ENCODE measurements around the gene CAMK1D. TPM values are rescaled to one million over a fixed set of nuclear protein-coding genes. Genes with fewer than 3 reads are reported as not detected.

Gene CAMK1D
- total and polyA plus RNA-seq, 2 of the 4 experiments (the other 2 are of a cell fraction): 5.0 to 5.3 TPM

GRCh38 chr10:12406764-12407400 lies 57.5 kb downstream of the CAMK1D start:
- no peak overlapping the region for H4K8ac ChIP-seq (ENCODE audit: low read depth in 2 of 2, low read length in 2 of 2)
- ATAC-seq (ENCODE audit: low read depth): no peak
- H2BK15ac ChIP-seq (ENCODE audit: low read depth, low read length): no peak overlapping the region
- BruUV-seq (replicated peaks): no TSS peak
- H2AK9ac ChIP-seq (replicated peaks; ENCODE audit: low read depth, low read length, poor library complexity): no peak overlapping the region
- H3K36me3 ChIP-seq (ENCODE audit: control insufficient read depth, insufficient read depth, low read length): no peaks in the 10 kb centered on the region
- no peak overlapping the region for H4K5ac ChIP-seq (ENCODE audit: low read depth, low read length)
- no peak overlapping the region for H3K18ac ChIP-seq (ENCODE audit: low read depth, low read length)
- no peak overlapping the region for H3K23ac ChIP-seq (ENCODE audit: low read depth, low read length)
- no peaks in the 10 kb centered on the region for H3K79me1 ChIP-seq (ENCODE audit: low read depth in 1 of 2, low read length in 2 of 2)
- no peak for DNase-seq
- POLR2A ChIA-PET (ENCODE audit: unreplicated experiment): no interaction called here
- no peaks in the 10 kb centered on the region; the same call in 1 of the 2 replicates for H3K9me1 ChIP-seq (ENCODE audit: insufficient read depth, low read length)
- no peak overlapping the region for H3K4me3 ChIP-seq (ENCODE audit: insufficient read depth, low read depth, low read length)
- CTCF ChIA-PET: no interaction called here
- no peak overlapping the region for H2AFZ ChIP-seq (replicated peaks; ENCODE audit: low read length, poor library complexity)
- in situ Hi-C loops (cut with MboI; ENCODE audit: low sequenced_read_pairs): no loop called here
- intact Hi-C loops (cut with micrococcal nuclease): no loop called here
- H3K56ac ChIP-seq (ENCODE audit: extremely low read depth, insufficient read depth, low read length): no peak overlapping the region
- no peak overlapping the region for H3K4ac ChIP-seq (ENCODE audit: low read depth, low read length)
- no peak overlapping the region for H2BK20ac ChIP-seq (ENCODE audit: low read depth, low read length)
- no peaks in the 10 kb centered on the region for H3K27me3 ChIP-seq (ENCODE audit: control insufficient read depth, insufficient read depth, low read length)
- no peak overlapping the region for H2BK120ac ChIP-seq (ENCODE audit: low read depth, low read length)
- TF ChIP-seq MAZ (IDR thresholded peaks at IDR 0.05; ENCODE audit: borderline replicate concordance, low read depth, low read length) (no peak), CTCF (conservative IDR thresholded peaks at IDR 0.05; ENCODE audit: low read depth, low read length) (no peak), CHD1 (IDR thresholded peaks at IDR 0.05; ENCODE audit: low read depth, low read length) (no peak), CEBPB (IDR thresholded peaks at IDR 0.05; ENCODE audit: low read depth, low read length) (no peak), USF2 (IDR thresholded peaks at IDR 0.05; ENCODE audit: low read depth, low read length) (no peak), MAFK (IDR thresholded peaks at IDR 0.05; ENCODE audit: low read depth, low read length) (no peak), POLR2A (IDR thresholded peaks at IDR 0.05; ENCODE audit: low read depth, low read length) (no peak), FOS (IDR thresholded peaks at IDR 0.05; ENCODE audit: low read depth, low read length) (no peak), ELK1 (IDR thresholded peaks at IDR 0.05; ENCODE audit: borderline replicate concordance, low read depth, low read length) (no peak), MXI1 (IDR thresholded peaks at IDR 0.05; ENCODE audit: borderline replicate concordance, low read depth, low read length) (no peak), RCOR1 (IDR thresholded peaks at IDR 0.05; ENCODE audit: insufficient replicate concordance, low read length) (no peak), RAD21 (IDR thresholded peaks at IDR 0.05; ENCODE audit: low read length) (no peak), NFE2L2 (IDR thresholded peaks at IDR 0.05; ENCODE audit: low read depth, low read length) (no peak), RFX5 (IDR thresholded peaks at IDR 0.05; ENCODE audit: low read depth, low read length) (no peak), BHLHE40 (IDR thresholded peaks at IDR 0.05; ENCODE audit: low read depth, low read length) (no peak), SMC3 (IDR thresholded peaks at IDR 0.05; ENCODE audit: low read depth, low read length) (no peak)
- H4K91ac ChIP-seq (ENCODE audit: insufficient read depth, low read depth, low read length): no peak overlapping the region
- dilution Hi-C loops (cut with HindIII; ENCODE audit: low sequenced_read_pairs, unreplicated experiment): no loop called here
- H3K9me3 ChIP-seq (ENCODE audit: control insufficient read depth, insufficient read depth, low read length): no peaks in the 10 kb centered on the region
- no peak overlapping the region for H3K9ac ChIP-seq (ENCODE audit: low read depth, low read length)
- H2AK5ac ChIP-seq (ENCODE audit: low read depth, low read length): no peak overlapping the region
- H4K20me1 ChIP-seq (ENCODE audit: insufficient read depth, low read length): no peaks in the 10 kb centered on the region
- H3K14ac ChIP-seq (replicated peaks; ENCODE audit: low read depth, low read length): no peak overlapping the region
- H2BK5ac ChIP-seq (ENCODE audit: low read depth, low read length, poor library complexity, severe bottlenecking): no peak overlapping the region
- no peak overlapping the region for H3K4me2 ChIP-seq (ENCODE audit: low read depth, low read length)
- H3K27ac ChIP-seq (ENCODE audit: insufficient read depth, low read length): no peak overlapping the region
- H3K4me1 ChIP-seq (ENCODE audit: control insufficient read depth, insufficient read depth, low read length): no peaks in the 10 kb centered on the region
- WGBS, 2 experiments (ENCODE audit: extremely low coverage in 2 of 2, insufficient read length in 1 of 2): 95% methylated on average over 4 of the region's 9 CpGs; no CpG with 5 or more reads in 1 of the 2 experiments

All from IMR-90 (cell line).